Measurements from ENCODE around the gene DDB1.

GRCh38 chr11:61305417-61305816 lies 27.5 kb downstream of the DDB1 start:
- TF ChIP-seq POLR2A (IDR thresholded peaks at IDR 0.05; ENCODE audit: low read depth) (no peak), CTCF (IDR thresholded peaks at IDR 0.05) (no peak), POLR2AphosphoS5 (IDR thresholded peaks at IDR 0.05) (no peak)

Data from esophagus muscularis mucosa (tissue), 3 donors.